HG03196 (cell line): ENCODE data around the gene CCDC18.
"Not testable (repeated sequence)": the region's sequence is repeated elsewhere in the genome, so short reads cannot be mapped to it uniquely, and the experiment has no call there.

Experiments used
- ATAC-seq: cut with Tn5 transposase; IDR thresholded peaks from one replicate; pipeline ENCODE4 v1.9.1; 2021; ENCODE audit not compliant: unreplicated experiment

The CCDC18 gene

DNA sequence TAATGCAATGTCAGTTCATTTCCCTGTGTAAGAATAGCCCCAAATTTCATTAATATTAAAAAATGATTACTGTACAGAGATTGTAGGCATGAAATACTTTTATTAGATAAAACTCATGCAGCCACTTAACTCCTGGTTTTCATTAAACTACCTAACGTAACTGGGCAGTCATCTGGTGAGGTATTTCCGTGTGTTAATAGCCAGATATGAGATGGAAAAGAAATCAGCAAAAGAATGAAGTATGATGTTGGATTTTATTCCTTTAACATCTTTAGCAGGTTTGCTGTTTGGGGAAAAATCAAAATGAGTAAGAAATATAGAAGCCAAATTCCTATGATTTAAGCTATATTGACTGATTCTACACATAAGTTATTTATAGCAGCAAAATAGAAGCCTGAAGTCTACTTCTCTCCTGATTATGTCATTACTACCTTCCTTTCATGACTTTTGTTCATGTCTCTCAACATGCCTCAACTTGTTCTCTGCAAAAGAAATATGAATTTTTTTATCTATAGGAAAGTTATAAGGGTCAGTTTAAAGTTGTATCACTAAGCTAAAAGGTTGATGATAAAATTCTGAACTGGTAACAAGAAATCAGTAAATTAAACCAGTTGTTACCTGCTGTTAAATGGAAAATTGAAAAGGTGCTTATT is 42.6 kb downstream of the CCDC18 start:
- no peak for ATAC-seq

DNA sequence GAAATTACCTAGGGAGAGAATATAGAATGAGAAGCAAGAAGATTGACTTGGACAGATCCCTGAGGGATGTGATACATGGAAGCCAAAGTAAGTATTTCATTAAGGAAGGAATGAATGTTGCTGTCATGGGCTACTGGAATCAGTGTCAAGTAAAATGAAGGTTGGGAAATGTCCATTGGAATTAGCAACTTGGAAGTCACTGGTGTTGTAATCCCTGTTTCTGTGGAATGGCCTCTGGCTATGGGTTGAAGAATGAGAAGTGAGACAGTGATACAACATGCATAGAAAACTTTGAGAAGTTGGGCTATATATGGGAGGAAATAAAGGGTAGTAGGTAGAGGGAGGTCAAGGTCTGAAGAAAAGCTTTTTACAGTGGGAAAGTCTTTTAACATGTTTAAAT is 54.7 kb downstream of the CCDC18 start:
- ATAC-seq = no peak

DNA sequence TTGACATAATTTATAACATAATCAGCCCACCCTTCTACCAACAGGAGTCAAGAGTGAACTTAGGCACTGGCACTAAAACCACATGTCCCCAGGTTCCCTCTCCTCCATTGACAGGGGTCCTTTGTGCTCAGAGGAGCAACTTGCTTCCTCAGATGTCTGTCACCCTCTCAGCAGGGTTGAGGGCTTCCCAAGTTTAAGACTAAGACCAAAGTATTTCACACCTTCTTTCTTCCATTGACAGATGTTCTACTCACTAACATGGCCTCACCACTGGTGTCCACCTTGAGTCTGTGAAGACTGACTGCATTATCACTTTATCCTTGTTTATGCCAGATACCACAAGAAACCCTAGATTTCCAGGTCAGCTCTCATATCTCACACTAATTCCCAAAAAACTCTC is 56.5 kb downstream of the CCDC18 start:
- ATAC-seq = no peak

DNA sequence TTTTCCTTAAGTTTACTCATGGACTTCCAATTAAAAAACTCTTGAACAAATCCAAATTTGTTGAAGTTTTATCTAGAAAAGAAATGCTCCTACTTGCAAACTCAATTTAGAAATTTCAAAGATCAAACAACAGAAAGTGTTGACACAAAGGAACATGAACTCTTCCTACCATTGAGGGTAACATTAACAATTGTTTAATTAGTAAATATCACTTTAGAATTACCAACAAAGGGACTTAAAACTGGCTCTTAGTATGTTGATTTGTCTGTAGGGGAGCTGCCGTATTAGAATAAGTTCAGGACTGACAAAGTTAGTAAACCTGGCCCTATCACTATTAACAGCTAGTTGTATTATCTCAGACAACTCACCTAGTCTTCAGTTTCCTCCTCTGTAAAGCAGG is 57.9 kb downstream of the CCDC18 start:
- ATAC-seq = no peak

DNA sequence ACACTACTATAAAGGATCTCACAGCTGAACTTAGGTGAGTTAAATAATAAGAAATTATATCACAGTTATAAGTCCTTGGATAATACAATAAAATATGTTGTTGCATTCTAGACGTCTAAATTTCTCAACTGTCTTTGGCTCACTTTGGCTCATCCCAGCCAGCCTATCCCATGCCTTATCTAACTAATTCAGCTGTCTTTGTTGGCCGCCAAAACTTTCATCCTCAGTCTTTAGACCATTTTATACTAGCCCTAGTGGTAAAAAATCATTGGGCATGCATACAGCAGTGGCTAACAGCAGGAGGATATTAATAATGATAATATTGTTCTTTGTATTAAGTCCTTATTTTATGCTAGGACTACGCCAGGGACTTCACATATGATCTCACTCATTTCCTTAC is 59.3 kb downstream of the CCDC18 start:
- ATAC-seq = no peak

DNA sequence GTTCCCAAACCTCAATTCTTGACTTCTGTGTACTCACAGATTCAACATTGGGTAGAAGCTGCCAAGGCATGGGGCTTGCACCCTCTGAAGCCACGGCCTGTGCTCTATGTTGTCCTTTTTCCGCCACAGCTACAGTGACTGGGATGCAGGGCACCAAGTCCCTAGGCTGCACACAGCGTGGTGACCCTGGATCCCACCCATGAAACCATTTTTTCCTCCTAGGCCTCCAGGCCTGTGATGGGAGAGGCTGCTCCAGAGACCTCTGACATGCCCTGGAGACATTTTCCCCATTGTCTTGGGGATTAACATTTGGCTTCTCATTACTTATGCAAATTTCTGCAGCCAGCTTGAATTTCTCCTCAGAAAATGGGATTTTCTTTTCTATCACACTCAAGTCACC is 62.7 kb downstream of the CCDC18 start:
- ATAC-seq = not testable (repeated sequence)

DNA sequence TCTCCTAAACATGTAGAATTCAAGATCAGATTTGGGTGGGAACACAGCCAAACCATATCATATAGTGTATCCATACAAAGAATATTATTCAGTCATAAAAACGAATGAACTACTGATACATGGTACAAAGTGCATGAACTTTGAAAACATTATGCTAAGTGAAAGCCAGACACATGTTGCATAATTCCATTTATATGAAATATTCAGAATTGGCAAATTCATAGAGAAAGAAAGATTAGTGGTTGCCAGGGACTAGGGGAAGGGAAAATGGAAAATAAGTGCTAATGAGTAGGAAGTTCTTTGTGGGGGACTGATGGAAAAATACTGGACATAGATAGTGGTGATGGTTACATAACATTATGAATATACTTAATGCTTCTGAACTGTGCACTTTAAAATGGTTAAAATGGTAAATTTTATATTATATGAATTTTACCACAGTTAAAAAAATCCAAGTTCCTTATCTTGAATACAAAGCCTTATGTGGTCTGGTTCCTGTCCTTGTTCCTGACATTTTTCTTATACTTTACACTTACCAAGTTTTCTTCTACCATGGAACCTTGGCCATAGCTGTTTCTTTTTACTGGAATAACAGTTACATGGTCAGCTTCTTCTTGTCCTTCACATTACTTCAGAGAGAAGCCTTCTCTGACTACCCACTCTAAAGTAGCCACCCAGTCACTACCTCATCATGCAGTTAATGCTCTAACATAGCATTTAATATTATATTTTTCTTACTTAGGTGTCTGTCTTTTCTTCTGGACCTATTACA is 64.0 kb downstream of the CCDC18 start:
- no peak for ATAC-seq

DNA sequence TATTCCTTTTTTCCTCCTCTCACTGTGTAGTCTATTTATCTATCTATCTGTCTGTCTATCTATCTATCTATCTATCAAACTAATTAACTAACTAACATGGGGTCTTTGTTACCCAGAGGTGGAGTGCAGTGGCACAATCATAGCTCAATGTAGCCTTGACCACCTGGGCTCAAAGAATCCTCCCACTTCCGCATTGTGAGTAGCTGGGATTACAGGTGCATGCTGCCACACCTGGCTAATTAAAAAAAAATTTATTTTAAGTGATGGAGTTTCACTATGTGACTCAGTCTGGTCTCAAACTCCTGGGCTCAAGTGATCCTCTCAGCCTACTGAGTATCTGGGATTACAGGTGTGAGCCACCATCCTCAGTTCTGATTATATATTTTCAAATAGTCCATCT is 71.4 kb downstream of the CCDC18 start:
- no peak for ATAC-seq

DNA sequence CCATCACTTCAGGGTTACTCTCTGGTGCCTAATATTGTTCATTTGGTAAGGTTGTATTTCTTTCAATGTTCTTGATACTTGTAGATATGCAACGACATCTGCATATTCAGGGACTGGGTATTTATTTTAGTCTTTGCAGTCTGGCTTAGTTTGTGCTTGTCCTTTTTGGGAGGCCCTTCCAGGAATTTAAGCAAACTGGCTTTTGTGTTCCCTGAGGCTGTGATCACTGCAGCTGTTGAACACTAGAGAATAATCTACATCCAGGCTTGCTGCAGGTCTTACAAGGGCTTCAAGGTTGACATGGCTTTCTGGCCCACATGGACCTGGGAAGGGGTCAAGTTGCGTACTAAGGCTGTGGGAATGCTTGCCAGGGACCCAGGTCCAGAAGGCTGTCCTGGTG is 72.1 kb downstream of the CCDC18 start:
- no peak for ATAC-seq

DNA sequence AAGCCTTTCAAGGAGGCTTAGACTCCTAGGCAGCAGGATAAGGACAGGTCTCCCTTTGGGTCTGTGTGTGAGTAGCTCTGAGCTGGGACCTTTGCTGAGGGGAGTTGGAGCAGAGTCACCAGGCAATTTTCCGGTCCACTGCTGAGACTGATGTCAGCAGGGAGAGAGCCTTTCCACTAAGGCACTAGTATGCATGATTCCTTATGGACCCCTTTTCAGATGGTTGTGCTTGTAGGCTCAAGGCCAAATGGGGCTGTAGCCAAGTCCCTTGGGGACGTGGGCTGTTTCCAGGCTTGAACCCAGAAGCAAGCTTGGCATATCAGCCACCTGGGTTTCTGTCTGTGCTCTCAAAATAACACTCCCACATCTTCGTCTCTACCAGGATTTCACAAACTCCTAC is 73.0 kb downstream of the CCDC18 start:
- no peak for ATAC-seq

DNA sequence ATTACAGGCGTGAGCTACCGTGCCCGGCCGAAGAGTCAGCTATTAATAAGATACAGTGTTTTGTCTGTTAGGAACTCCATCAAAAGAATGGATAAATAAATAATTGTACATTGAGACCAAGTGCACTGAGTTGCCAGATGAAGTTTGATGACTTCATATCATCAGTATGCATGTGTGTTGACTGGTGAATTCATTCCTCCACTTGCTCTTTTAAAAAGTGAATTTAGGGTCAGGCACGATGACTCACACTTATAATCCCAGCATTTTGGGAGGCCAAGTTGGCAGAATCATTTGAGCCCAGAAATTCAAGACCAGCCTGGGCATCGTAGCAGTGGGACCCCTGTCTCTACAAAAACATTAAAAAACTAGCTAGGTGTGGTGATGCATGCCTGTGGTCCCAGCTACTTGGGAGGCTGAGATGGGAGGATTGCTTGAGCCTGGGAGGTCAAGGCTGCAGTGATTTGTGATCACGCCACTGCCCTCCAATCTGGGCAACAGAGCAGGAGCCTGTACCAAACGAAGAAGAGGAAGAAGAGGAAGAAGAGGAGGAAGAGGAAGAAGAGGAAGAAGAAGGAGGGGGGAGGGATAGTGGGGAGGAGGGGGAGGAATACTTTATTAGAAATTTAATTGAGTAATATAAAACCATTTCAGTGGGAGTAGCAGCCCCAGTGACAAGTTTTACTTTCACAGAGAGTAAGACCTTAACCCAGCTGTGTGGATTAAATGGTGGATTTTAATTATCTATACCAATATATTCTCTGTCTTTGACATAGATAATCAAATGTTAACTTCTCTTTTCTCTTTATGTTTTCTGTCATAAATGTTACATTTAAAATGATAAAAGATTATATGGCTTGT is 74.9 kb downstream of the CCDC18 start:
- ATAC-seq = no peak

DNA sequence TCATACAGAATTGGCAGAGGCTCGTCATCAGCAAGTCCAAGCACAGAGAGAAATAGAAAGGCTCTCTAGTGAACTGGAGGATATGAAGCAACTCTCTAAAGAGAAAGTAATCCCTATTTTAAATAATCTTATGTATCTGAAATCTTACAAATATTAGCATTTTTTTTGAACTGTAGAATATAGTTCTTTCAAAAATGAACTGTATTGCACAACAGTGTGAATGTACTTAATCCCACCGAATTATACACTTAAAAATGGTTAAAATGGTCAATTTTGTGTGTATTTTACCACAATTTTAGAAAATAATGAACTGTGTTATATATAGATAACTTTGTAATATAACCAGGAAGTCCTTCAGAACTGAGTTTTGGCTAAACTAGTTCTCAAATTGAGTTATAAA is 75.9 kb downstream of the CCDC18 start:
- no peak for ATAC-seq

DNA sequence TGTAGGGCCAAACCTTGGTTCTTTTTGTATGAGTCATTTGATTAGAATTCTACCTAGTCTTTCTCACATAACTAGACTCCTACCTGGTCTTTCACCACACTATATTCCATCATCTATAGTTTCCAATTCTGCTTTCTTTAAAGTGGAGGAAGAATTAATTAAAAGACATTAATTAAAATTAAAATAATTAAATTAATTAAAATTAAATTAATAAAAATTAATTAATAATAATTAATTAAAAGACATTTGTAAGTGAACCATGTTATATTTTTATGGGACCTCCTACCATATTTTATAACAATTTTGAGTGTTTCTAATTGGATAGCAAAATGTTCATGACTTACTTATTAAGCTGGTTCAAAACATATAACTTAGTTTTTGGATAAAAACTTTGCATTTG is 77.4 kb downstream of the CCDC18 start:
- ATAC-seq = no peak

DNA sequence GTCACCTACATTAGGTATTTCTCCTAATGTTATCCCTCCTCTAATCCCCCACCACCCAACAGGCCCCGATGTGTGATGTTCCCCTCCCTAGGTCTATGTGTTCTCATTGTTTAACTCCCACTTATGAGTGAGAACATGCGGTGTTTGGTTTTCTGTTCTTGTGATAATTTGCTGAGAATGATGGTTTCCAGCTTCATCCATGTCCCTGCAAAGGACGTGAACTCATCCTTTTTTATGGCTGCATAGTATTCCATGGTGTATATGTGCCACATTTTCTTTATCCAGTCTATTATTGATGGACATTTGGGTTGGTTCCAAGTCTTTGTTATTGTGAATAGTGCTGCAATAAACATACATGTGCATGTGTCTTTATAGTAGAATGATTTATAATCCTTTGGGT is 80.2 kb downstream of the CCDC18 start:
- not testable (repeated sequence) for ATAC-seq

DNA sequence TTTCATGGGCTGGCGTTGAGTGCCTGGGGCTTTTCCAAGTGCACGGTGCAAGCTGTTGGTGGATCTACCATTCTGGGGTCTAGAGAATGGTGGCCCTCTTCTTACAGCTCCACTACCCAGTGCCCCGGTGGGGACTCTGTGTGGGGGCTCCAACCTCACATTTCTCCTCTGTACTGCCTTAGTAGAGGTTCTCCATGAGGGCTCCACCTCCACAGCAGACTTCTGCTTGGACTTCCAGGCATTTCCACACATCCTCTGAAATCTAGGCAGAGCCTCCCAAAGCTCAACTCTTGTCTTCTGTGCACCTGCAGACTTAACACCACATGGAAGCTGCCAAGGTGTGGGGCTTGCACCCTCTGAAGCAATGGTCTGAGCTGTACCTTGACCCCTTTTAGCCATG is 82.1 kb downstream of the CCDC18 start:
- no peak for ATAC-seq

DNA sequence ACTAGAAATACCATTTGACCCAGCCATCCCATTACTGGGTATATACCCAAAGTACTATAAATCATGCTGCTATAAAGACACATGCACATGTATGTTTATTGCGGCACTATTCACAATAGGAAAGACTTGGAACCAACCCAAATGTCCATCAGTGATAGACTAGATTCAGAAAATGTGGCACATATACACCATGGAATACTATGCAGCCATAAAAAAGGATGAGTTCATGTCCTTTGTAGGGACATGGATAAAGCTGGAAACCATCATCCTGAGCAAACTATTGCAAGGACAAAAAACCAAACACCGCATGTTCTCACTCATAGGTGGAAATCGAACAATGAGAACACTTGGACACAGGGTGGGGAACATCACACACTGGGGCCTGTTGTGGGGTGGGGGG is 88.4 kb downstream of the CCDC18 start:
- ATAC-seq = not testable (repeated sequence)

DNA sequence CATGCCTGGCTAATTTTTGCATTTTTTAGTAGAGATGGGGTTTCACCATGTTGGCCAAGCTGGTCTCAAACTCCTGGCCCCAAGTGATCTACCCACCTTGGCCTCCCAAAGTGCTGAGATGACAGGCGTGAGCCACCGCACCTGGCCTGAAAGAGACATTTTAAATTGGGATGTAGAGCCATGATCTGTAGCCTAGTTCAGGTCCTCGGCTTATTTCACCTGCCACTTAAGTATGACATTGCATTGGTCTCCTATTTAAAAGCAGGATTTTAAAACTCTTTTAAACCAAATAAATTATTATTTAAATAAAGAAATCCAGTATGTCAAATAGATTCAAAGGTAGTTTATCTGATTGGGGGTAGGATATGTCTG is 94.7 kb downstream of the CCDC18 start:
- not testable (repeated sequence) for ATAC-seq

DNA sequence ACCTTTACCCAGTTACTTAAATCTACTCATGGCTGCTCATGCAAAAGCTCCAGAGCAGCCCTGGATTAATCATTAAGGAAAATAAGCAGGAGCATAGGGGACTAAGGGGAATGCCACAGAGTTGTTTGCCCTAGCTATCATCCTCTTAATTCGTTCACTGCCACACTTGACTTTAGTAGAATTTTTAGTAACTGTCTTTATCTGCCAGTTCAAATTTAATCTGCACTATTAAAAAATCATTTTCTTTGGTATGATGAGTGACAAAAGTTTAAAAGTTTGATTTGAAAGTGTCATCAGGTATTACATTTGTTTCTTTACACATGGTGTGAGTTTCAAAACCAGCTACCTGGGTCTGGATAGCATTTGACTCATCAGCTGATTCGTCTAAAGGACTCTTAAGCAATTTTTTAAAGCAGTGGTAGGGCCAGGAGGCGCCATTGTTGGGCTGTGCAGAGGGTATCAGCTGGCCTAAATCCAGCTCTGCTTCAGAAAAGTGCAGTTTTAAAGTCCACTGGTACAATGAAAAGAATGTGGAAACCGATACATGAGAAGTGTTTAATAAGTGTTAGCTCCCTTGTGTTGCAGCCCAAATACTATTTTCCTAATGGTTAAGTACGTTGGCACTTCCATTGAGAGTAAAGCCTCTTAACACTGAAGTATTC is 95.2 kb downstream of the CCDC18 start:
- no peak for ATAC-seq

DNA sequence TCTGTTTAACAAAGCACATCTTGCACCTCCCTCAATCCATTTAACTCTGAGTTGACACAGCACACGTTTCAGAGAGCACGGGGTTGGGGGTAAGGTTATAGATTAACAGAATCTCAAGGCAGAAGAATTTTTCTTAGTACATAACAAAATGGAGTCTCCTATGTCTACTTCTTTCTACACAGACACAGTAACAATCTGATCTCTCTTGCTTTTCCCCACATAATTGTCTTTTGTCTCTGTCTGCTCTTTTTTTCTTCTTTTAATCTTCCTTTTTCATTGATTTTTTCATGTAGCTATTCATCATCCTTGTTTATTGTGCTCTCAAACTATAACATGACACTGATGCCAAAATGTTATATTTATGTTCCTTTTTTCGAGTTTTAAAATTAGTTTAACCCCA is 97.0 kb downstream of the CCDC18 start:
- ATAC-seq = not testable (repeated sequence)

DNA sequence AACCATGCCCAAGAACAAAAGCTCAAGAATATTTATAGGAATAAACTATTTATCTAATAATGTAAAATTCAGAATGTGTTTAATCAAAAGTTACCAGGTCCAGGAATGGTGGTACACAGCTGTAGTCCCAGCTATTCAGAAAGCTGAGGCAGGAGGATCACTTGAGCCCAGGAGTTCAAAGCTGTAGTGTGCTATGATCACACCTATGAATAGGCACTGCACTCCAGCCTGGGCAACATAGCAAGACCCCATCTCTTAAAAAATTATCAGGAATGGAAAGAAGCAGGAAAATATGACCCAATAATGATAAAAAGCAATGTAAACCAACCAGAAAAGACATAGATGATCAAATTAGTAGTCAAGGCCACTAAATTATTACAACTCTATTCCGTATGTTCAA is 103.0 kb downstream of the CCDC18 start:
- ATAC-seq = no peak

DNA sequence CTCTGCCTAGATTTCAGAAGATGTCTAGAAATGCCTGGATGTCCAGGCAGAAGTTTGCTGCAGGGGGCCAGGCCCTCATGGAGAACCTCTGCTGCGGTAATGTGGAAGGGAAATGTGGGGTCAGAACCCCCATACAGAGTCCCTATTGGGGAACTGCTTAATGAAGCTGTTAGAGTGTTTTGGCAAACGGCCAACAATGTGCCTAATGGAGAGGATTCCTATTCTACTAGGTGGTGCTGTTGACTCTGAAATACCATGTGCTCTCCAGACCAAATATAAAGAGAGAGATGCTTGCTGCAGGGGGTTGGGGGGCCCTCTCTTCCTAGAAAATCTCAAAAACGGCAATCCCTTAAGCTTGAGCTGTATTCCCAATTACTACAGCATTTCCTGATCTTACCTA is 108.0 kb downstream of the CCDC18 start:
- ATAC-seq = no peak
